OCI-LY1 (cell line): ENCODE data around the gene NWD2.

Source experiments
- H2AFZ ChIP-seq: fragments of 200-600 bp; sonication (generic), shearing (Covaris generic); 2 replicates; pipeline ENCODE4 v1.6.0; 2014; ENCODE audit warnings: antibody characterized with exemption, mild to moderate bottlenecking, low read length
- H3F3A ChIP-seq: fragments of 200-600 bp; sonication (generic), shearing (Covaris generic); 2 replicates; pipeline ENCODE4 v1.6.0; 2014; ENCODE audit warnings: mild to moderate bottlenecking, antibody characterized with exemption, low read length, moderate library complexity; ENCODE audit not compliant: insufficient read depth
- H3K27ac ChIP-seq: fragments of 200-600 bp; sonication (generic); 2 replicates; pipeline ENCODE4 v1.5.1; 2014; ENCODE audit warnings: low read length, mixed run types, mild to moderate bottlenecking, low read depth; ENCODE audit not compliant: poor library complexity, severe bottlenecking
- H3K27me3 ChIP-seq: fragments of 200-600 bp; sonication (generic); 2 replicates; pipeline ENCODE4 v1.6.0; 2014; ENCODE audit warnings: antibody characterized with exemption, mild to moderate bottlenecking, low read length, moderate library complexity; ENCODE audit not compliant: insufficient read depth
- H3K36me3 ChIP-seq: fragments of 200-600 bp; sonication (generic); 2 replicates; pipeline ENCODE4 v1.6.1; 2014; ENCODE audit warnings: mild to moderate bottlenecking, antibody characterized with exemption, low read length, moderate library complexity, mixed read lengths; ENCODE audit not compliant: insufficient read depth
- H3K4me1 ChIP-seq: fragments of 200-600 bp; sonication (generic); 2 replicates; pipeline ENCODE4 v1.5.1; 2014; ENCODE audit warnings: mild to moderate bottlenecking, low read length, moderate library complexity; ENCODE audit not compliant: insufficient read depth, severe bottlenecking
- H3K4me2 ChIP-seq: fragments of 200-600 bp; sonication (generic), shearing (Covaris generic); 2 replicates; pipeline ENCODE4 v1.6.1; 2014; ENCODE audit warnings: low read length
- H3K4me3 ChIP-seq: fragments of 200-600 bp; sonication (generic); 2 replicates; pipeline ENCODE4 v1.5.1; 2014; ENCODE audit warnings: low read length, low read depth, mild to moderate bottlenecking, mixed read lengths; ENCODE audit not compliant: poor library complexity, severe bottlenecking
- H3K79me2 ChIP-seq: fragments of 200-600 bp; shearing (Covaris generic); 2 replicates; pipeline ENCODE4 v1.6.1; 2016; ENCODE audit warnings: mixed run types, low read length, mixed read lengths; ENCODE audit not compliant: insufficient read depth
- H3K9ac ChIP-seq: fragments of 200-600 bp; sonication (generic), shearing (Covaris generic); 2 replicates; pipeline ENCODE4 v1.6.1; 2014; ENCODE audit warnings: mild to moderate bottlenecking, low read length, mixed read lengths
- H3K9me2 ChIP-seq: fragments of 200-600 bp; sonication (generic), shearing (Covaris generic); 2 replicates; pipeline ENCODE4 v1.6.1; 2014; ENCODE audit warnings: low read depth, mild to moderate bottlenecking, low read length, mixed read lengths
- H3K9me3 ChIP-seq: fragments of 200-600 bp; shearing (Covaris generic); 2 replicates; pipeline ENCODE4 v1.6.1; 2014; ENCODE audit warnings: low read length, mixed read lengths
- H4K20me1 ChIP-seq: fragments of 200-600 bp; sonication (generic), shearing (Covaris generic); 2 replicates; pipeline ENCODE4 v1.6.0; 2016; ENCODE audit warnings: mild to moderate bottlenecking, low read length; ENCODE audit not compliant: insufficient read depth
- EZH2 ChIP-seq: fragments of 200-600 bp; sonication (generic), shearing (Covaris generic); IDR thresholded peaks from 2 replicates; pipeline ENCODE4 v1.8.0; 2017; ENCODE audit warnings: borderline replicate concordance, mixed run types, mild to moderate bottlenecking, antibody characterized with exemption, low read length, moderate library complexity, mixed read lengths
- TF ChIP-seq, protein P1 (sequence below): fragments of 200-600 bp; sonication (generic), shearing (Covaris generic); IDR thresholded peaks from 2 replicates; pipeline ENCODE4 v1.5.1; 2017; ENCODE audit warnings: mild to moderate bottlenecking, antibody characterized with exemption, low read length, moderate library complexity, mixed read lengths

NWD2 gene

DNA sequence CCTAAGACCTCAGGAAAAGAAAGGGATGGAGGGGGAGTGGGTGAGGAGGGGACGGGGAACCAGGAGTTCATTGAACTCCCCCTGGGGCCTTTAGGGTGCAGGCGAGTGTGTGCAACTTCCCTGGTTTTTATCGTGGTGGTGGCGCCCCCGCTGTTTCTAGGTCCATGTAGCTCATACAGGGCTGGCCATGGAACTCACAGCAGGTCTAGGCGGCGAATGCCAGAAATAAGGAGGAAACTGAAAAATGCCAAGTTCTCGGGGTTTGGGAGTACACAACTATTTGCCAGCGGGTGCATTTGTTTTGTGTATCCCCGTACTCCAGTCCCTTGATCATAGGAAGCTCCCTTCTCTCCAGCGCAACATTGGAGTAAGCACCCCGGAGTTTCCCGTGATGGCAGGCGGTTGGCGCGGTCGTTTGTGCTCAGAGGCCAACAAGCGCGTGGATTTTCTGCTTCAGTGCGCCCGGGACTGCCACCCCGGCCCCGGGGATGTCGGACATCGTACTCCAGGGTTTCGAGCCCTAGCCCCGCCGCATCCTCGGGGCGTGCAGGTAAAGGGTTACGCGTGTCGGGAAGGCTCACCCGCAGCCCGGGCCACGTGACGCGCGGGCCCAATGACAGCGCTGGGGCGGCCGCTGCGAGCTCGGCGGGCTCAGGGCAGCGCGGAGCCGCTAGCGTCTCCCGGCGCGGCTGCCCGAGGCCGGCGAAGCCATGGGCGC lies 208.9 kb downstream of the NWD2 start:
- Histone ChIP-seq H3K9ac (no peak overlapping the region), H3K27ac (no peak overlapping the region), H2AFZ (no peak overlapping the region), H3K4me2 (no peak overlapping the region), H4K20me1 (no peaks in the 10 kb centered on the region), H3K79me2 (no peaks in the 10 kb centered on the region), H3K9me2 (no peaks in the 10 kb centered on the region), H3K4me1 (no peaks in the 10 kb centered on the region), H3K9me3 (no peaks in the 10 kb centered on the region), H3K27me3 (peaks cover 5% of the 10 kb centered on the region; the same call in 1 of the 2 replicates), H3K36me3 (no peaks in the 10 kb centered on the region), H3F3A (no peaks in the 10 kb centered on the region), H3K4me3 (no peak overlapping the region)
- TF ChIP-seq, protein P1, sequence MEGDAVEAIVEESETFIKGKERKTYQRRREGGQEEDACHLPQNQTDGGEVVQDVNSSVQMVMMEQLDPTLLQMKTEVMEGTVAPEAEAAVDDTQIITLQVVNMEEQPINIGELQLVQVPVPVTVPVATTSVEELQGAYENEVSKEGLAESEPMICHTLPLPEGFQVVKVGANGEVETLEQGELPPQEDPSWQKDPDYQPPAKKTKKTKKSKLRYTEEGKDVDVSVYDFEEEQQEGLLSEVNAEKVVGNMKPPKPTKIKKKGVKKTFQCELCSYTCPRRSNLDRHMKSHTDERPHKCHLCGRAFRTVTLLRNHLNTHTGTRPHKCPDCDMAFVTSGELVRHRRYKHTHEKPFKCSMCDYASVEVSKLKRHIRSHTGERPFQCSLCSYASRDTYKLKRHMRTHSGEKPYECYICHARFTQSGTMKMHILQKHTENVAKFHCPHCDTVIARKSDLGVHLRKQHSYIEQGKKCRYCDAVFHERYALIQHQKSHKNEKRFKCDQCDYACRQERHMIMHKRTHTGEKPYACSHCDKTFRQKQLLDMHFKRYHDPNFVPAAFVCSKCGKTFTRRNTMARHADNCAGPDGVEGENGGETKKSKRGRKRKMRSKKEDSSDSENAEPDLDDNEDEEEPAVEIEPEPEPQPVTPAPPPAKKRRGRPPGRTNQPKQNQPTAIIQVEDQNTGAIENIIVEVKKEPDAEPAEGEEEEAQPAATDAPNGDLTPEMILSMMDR, result no peak
- TF ChIP-seq EZH2, result no peak

DNA sequence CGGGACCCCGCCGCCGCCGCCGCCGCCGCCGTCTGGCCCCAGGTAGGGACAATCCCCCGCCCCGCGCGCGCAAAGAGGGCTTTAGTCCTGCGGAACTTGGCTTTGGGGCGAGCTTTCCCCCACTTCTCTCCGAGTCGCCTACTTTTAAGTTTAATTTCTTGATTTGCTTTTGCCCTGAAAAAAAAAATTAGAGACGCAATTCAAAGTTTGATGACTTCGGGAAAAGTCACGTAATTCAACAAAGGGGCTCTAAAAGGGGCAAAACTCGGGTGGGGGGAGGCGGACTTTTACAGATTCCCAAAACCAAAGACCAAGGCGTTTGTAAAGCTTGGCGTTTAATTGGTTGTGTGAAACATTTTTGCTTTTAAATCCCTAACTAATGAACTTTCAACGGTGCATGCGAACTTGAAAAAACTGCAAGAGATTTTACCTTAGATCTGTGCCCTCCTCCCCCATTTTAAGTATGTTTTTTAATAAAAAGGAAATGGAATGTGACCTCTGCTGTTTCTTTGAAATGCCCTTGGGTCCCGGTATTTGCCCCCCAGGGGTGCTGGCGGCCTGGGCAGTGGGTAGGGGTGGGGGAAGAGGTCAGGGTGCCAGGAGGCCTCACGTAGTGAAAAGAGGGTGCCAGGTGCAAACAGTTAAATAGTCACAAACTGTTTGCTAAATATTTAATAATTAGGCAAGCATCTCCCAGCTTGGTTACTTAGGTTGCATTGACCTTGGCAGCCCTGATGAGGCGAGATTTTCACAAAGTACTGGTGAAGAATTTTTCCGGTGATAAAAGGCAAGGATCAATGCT lies 209.7 kb downstream of the NWD2 start:
- no peak overlapping the region for H3K4me2 ChIP-seq
- TF ChIP-seq, protein P1, result no peak
- no peak for TF ChIP-seq EZH2
- H4K20me1 ChIP-seq, result no peaks in the 10 kb centered on the region
- no peaks in the 10 kb centered on the region for H3K4me1 ChIP-seq
- no peak overlapping the region for H3K9ac ChIP-seq
- no peaks in the 10 kb centered on the region for H3F3A ChIP-seq
- H3K36me3 ChIP-seq, result no peaks in the 10 kb centered on the region
- H3K9me2 ChIP-seq, result no peaks in the 10 kb centered on the region
- H3K9me3 ChIP-seq, result no peaks in the 10 kb centered on the region
- H3K4me3 ChIP-seq, result no peak overlapping the region
- peaks cover 5% of the 10 kb centered on the region; the same call in 1 of the 2 replicates for H3K27me3 ChIP-seq
- H2AFZ ChIP-seq, result no peak overlapping the region
- no peak overlapping the region for H3K27ac ChIP-seq
- H3K79me2 ChIP-seq, result no peaks in the 10 kb centered on the region

DNA sequence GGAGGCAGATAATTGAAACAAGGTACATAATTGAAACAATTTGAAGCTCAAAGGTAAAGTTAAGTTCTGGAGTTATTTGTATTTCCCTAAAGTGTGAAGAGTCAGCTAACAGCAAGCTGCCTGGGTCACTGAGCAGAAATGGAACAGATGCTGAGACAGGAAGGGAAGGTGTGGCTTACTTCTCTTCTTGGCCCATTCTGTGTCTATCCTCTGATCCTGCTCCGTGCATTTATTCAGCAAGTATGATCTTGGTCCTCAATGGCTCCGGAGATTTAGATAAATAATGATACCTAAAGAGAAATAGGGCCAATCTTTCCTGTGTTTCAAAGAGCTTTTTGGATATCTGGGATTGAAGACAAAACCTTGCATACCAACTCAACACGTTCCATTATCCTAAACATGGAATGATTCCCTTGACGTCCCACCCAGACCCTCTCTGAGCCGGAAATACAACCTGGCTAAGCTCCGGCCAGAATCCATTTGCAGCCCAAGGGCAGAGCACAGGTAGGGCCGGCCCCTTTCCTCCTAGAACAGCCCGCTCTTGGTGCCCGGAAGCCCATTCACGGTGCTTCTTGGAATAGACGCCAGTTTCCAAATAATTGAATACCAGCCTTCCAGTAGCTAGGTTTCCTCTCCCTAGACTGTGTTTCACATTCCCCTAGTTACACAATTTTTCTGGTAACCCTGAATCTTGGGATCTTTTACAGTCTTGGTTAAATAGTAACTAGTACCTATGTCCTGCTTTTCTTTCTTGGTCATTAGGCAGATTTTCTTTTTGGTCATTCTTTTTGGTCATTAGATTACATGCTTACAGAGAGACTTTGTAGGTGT lies 211.0 kb downstream of the NWD2 start:
- Histone ChIP-seq H3K9ac (no peak overlapping the region), H3K9me2 (no peaks in the 10 kb centered on the region), H3K27ac (no peak overlapping the region), H3K9me3 (no peaks in the 10 kb centered on the region), H3K27me3 (peaks cover 5% of the 10 kb centered on the region; the same call in 1 of the 2 replicates), H3K36me3 (no peaks in the 10 kb centered on the region), H3K4me1 (no peaks in the 10 kb centered on the region), H3K79me2 (no peaks in the 10 kb centered on the region), H3K4me3 (no peak overlapping the region), H4K20me1 (no peaks in the 10 kb centered on the region), H3F3A (no peaks in the 10 kb centered on the region), H2AFZ (no peak overlapping the region), H3K4me2 (no peak overlapping the region)
- TF ChIP-seq EZH2, result no peak
- TF ChIP-seq, protein P1, result no peak
